ENCODE data around the gene CRYBA1.
"Not testable (repeated sequence)": the region's sequence is repeated elsewhere in the genome, so short reads cannot be mapped to it uniquely, and the experiment has no call there.

CRYBA1 gene

GRCh38 chr17:29237476-29238132, 9.1 kb upstream of the CRYBA1 start:
- no peak for DNase-seq (ENCODE audit: extremely low read depth in 1 of 2, low read depth in 1 of 2)

GRCh38 chr17:29238133-29238850, 8.4 kb upstream of the CRYBA1 start:
- DNase-seq (ENCODE audit: extremely low read depth in 1 of 2, low read depth in 1 of 2), result no peak

- DNase-seq (ENCODE audit: extremely low read depth in 1 of 2, low read depth in 1 of 2), result no peak
Measured at GRCh38 chr17:29240477-29240876, 6.2 kb upstream of the CRYBA1 start.

- no peak for DNase-seq (ENCODE audit: extremely low read depth in 1 of 2, low read depth in 1 of 2)
Measured at GRCh38 chr17:29240968-29241963, 5.4 kb upstream of the CRYBA1 start.

DNA sequence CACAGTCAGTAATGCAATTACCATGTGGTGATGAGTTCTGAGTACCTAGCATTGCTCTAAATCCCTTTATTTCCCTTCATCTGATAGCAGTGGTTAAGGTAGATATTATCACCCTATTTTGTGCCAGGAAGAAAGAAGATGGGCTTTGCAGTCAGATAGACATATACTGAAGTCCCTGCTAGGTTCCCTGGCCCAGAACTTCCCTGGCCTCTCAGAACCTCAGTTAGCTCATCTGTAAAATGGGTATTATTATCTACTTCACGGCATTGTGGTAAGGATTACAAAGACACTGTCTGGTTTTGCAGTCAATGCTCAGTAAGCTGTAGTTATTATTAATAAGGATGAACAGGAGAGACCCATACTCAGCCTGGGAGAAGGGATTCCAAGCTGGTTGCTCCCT, 4.6 kb upstream of the CRYBA1 start:
- no peak for DNase-seq (ENCODE audit: extremely low read depth in 1 of 2, low read depth in 1 of 2)

DNA sequence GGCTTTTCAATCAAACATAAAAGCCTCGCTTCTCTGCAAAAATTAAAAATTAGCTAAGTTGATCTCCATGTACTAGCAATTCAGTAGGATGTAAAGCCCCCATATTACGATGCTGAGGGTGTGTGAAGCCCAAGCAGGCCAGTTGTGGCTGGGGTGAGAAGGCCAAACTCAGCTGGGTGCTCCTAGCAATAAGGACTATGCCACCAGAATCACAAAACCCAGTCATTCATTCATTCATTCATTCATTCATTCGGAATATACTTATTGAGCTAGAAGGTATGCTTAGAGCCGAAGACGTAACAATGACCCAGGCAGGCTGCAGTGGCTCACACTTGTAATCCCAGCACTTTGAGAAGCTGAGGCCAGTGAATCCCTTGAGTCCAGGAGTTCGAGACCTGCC, 3.9 kb upstream of the CRYBA1 start:
- DNase-seq (ENCODE audit: extremely low read depth in 1 of 2, low read depth in 1 of 2), result no peak

- DNase-seq (ENCODE audit: extremely low read depth in 1 of 2, low read depth in 1 of 2), result no peak
Measured at GRCh38 chr17:29243792-29244191, 2.9 kb upstream of the CRYBA1 start.

DNA sequence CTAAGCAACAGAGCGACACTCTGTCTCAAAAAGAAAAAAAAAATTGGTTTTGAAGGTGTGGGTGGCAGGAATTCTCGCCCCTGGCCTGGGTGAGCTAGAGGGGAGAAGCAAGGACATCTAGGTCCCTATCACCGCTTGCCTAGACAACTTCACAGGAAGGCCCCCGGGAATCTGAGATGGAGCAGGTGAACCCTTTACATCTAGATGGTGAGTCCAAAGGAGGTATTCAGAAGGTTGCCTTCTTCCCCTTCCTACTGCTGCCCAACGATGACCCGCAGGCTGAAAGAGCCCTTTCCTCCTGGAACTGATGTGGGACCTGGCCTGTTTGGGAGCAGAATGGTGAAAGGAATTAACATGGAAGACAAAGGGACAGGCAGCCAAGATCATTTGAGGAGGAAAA, 1.3 kb upstream of the CRYBA1 start:
- DNase-seq (ENCODE audit: extremely low read depth in 1 of 2, low read depth in 1 of 2), result no peak

DNA sequence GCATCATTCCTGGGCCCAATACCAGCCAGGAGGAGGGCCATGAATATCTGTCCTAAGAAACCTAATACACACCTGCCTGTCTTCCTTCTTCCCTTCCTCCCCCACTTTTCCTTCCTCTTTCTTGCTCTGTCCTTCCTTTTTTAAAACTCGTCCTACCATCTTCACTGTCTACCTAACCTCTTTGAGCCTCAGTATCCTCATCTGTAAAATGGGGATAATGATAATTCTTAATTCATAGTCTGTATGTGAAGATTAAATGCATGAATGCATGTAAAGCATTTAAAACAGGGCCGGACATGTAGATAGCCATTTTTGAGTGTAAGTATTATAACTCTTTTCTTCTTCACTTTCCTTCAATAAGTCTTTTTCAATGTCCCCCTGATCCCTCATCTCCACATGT, 560 bp downstream of the CRYBA1 start:
- DNase-seq (ENCODE audit: extremely low read depth in 1 of 2, low read depth in 1 of 2), result no peak

GRCh38 chr17:29248845-29249244, 2.2 kb downstream of the CRYBA1 start:
- no peak for DNase-seq (ENCODE audit: extremely low read depth in 1 of 2, low read depth in 1 of 2)

- no peak for DNase-seq (ENCODE audit: extremely low read depth in 1 of 2, low read depth in 1 of 2)
Measured at GRCh38 chr17:29250666-29251065, 4.0 kb downstream of the CRYBA1 start.

GRCh38 chr17:29251184-29251583, 4.5 kb downstream of the CRYBA1 start:
- DNase-seq (ENCODE audit: extremely low read depth in 1 of 2, low read depth in 1 of 2), result no peak

- no peak for DNase-seq (ENCODE audit: extremely low read depth in 1 of 2, low read depth in 1 of 2)
Measured at GRCh38 chr17:29252101-29252791, 5.6 kb downstream of the CRYBA1 start.

GRCh38 chr17:29253037-29253436, 6.4 kb downstream of the CRYBA1 start:
- no peak for DNase-seq (ENCODE audit: extremely low read depth in 1 of 2, low read depth in 1 of 2)

- no peak for DNase-seq (ENCODE audit: extremely low read depth in 1 of 2, low read depth in 1 of 2)
Measured at GRCh38 chr17:29255926-29256522, 9.4 kb downstream of the CRYBA1 start.

GRCh38 chr17:29256735-29257466, 10.2 kb downstream of the CRYBA1 start:
- DNase-seq (ENCODE audit: extremely low read depth in 1 of 2, low read depth in 1 of 2), result no peak

DNA sequence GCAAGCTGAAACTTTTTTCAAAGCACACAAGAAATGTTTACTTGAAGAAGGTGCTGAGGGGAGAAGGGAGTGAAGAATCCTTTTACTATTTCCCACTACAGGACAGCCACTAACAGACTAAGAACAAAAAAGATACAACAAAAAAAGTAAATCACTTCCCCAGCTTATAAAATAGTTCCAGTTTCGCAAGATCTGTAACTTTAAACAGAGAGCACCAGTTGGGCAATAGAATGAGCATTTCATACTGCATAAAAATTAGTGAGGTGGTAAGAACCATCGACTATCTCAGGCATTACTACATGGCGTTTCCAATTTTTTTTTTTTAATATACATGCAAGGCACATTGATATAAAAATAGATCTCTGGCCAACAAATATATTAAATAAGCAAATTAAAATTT, 11.1 kb downstream of the CRYBA1 start:
- no peak for DNase-seq (ENCODE audit: extremely low read depth in 1 of 2, low read depth in 1 of 2)

GRCh38 chr17:29263916-29264315, 17.3 kb downstream of the CRYBA1 start:
- no peak for DNase-seq (ENCODE audit: extremely low read depth in 1 of 2, low read depth in 1 of 2)

DNA sequence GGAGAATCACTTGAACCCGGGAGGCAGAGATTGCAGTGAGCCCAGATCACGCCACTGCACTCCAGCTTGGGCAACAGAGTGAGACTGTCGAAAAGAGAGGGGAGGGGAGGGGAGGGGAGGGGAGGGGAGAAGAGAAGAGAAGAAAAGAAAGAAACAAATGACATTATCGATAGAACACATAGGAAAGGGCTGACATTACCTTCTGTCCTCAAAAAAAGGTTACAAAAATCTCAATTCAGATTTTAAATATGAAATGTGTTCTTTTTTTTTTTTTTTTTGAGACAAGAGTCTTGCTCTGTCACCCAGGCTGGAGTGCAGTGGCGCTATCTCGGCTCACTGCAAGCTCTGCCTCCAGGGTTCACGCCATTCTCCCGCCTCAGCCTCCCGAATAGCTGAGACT, 25.3 kb downstream of the CRYBA1 start:
- DNase-seq (ENCODE audit: extremely low read depth in 1 of 2, low read depth in 1 of 2), result not testable (repeated sequence)

DNA sequence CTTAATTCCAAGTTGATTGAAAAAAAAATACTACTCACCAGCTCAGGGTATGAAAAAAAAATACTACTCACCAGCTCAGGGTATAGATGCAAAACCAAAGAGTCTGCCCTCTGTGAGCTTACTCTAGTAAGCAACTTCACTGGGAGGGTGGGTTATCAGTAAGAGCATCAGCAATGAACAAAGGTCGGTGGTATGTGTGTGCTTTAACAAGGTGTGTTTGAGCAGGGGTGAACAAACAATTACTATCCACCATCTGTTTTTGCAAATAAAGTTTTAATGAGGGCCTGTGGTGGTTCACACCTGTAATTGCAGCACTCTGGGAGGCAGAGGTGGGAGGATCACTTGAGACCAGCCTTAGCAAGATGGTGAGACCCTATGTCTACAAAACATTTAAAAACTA, 27.3 kb downstream of the CRYBA1 start:
- DNase-seq (ENCODE audit: extremely low read depth in 1 of 2, low read depth in 1 of 2), result no peak
